Posterior cingulate gyrus (tissue), 11 donors: ENCODE data around the gene SEMA3G.

Source experiments
- DNase-seq, 10 donors: peaks; one replicate each; pipeline versions ENCODE4 v3.0.0 to v3.0.0-alpha.2; 2020 to 2021; ENCODE audit warnings: mixed read lengths in 3 of 10
- intact Hi-C: fragments of 100-400 bp; cut with DNase I; formaldehyde crosslinking; loops from one replicate; pipeline ENCODE4 v1.15.1; 2023

SEMA3G gene

GRCh38 chr3:52440671-52441070 is 4.2 kb downstream of the SEMA3G start:
- intact Hi-C loops: no loop called here
- DNase-seq: peak in 2 of 10 donors; percentile 49 to 68

- intact Hi-C loops: no loop called here
- peak in 2 of 10 donors; percentile 28 to 49 for DNase-seq
These were observed 4.7 kb downstream of the SEMA3G start for GRCh38 chr3:52440249-52440551.

GRCh38 chr3:52439426-52440248 is 5.3 kb downstream of the SEMA3G start:
- peak in 2 of 10 donors; percentile 39 to 66 for DNase-seq
- intact Hi-C loops: no loop called here

GRCh38 chr3:52438579-52439425 is 6.1 kb downstream of the SEMA3G start:
- peak in 3 of 10 donors; percentile 4 to 61 (median 49) for DNase-seq
- intact Hi-C loops: no loop called here

GRCh38 chr3:52438104-52438376 is 6.9 kb downstream of the SEMA3G start:
- DNase-seq: no peak
- intact Hi-C loops: no loop called here

- DNase-seq: peak in 2 of 10 donors; percentile 44 to 75
- intact Hi-C loops: no loop called here
These were observed 7.4 kb downstream of the SEMA3G start for GRCh38 chr3:52437326-52438103.

GRCh38 chr3:52436500-52437149 is 8.3 kb downstream of the SEMA3G start:
- intact Hi-C loops: no loop called here
- DNase-seq: peak in 2 of 10 donors; percentile 39 to 73

GRCh38 chr3:52435246-52436101 is 9.4 kb downstream of the SEMA3G start:
- DNase-seq: peak in 2 of 10 donors; percentile 65 to 82
- intact Hi-C loops: no loop called here

- peak in 3 of 10 donors; percentile 0 to 59 (median 43) for DNase-seq
- intact Hi-C loops: no loop called here
These were observed 10.3 kb downstream of the SEMA3G start for GRCh38 chr3:52434491-52435115.

- intact Hi-C loops: no loop called here
- peak in 2 of 10 donors; percentile 1 to 34 for DNase-seq
These were observed 10.9 kb downstream of the SEMA3G start for GRCh38 chr3:52433996-52434479.

- peak in 1 of 10 donors; percentile 24 for DNase-seq
These were observed 11.4 kb downstream of the SEMA3G start for GRCh38 chr3:52433328-52433995.

GRCh38 chr3:52432691-52433141 is 12.2 kb downstream of the SEMA3G start:
- DNase-seq: peak in 2 of 10 donors; percentile 55 to 56
- intact Hi-C loops: no loop called here

More at GRCh38 chr3:52433328-52433995, 11.4 kb downstream of the SEMA3G start:
- intact Hi-C loops: no loop called here

GRCh38 chr3:52432225-52432624 is 12.7 kb downstream of the SEMA3G start:
- DNase-seq: peak in 2 of 10 donors; percentile 26 to 43
- intact Hi-C loops: no loop called here

- intact Hi-C loops: no loop called here
- peak in 2 of 10 donors; percentile 31 to 39 for DNase-seq
These were observed 13.3 kb downstream of the SEMA3G start for GRCh38 chr3:52431459-52432223.

- intact Hi-C loops: no loop called here
- peak in 3 of 10 donors; percentile 2 to 71 (median 13) for DNase-seq
These were observed 14.5 kb downstream of the SEMA3G start for GRCh38 chr3:52430416-52430810.

- DNase-seq: peak in 3 of 10 donors; percentile 6 to 65 (median 35)
- intact Hi-C loops: loop anchor here (10.0 kb wide), 1 partner anchor 255 kb away; the partner anchor contains the start of genes GNL3 and PBRM1
These were observed 15.0 kb downstream of the SEMA3G start for GRCh38 chr3:52429779-52430415.

- DNase-seq: peak in 2 of 10 donors; percentile 65 to 73
- intact Hi-C loops: loop anchor here (10.0 kb wide), 1 partner anchor 256 kb away; the partner anchor contains the start of genes GNL3 and PBRM1
These were observed 15.9 kb downstream of the SEMA3G start for GRCh38 chr3:52429031-52429430.
